ENCODE data around the gene TXNDC2. TPM values are rescaled to one million over a fixed set of nuclear protein-coding genes. Genes with fewer than 3 reads are reported as not detected.

TXNDC2 gene
- total and polyA plus RNA-seq, 2 experiments from 2014 or later: not detected

- TF ChIP-seq EZH2 (IDR thresholded peaks at IDR 0.05; ENCODE audit: insufficient read depth, poor library complexity, severe bottlenecking) (no peak), EZH2phosphoT487 (IDR thresholded peaks at IDR 0.05; ENCODE audit: insufficient read depth, low read depth) (no peak)
- no peak overlapping the region for H2AFZ ChIP-seq
- no peak for DNase-seq
- peaks cover 19% of the 10 kb centered on the region; the same call in 1 of the 2 replicates for H3F3A ChIP-seq (ENCODE audit: insufficient read depth)
- peaks cover 100% of the 10 kb centered on the region for H3K79me2 ChIP-seq (ENCODE audit: insufficient read depth)
- no peaks in the 10 kb centered on the region for H3K9me2 ChIP-seq (ENCODE audit: insufficient read depth)
- H3K4me3 ChIP-seq: no peak overlapping the region
- H4K20me1 ChIP-seq (ENCODE audit: insufficient read depth): peaks cover 55% of the 10 kb centered on the region
- no peak overlapping the region for H3K9ac ChIP-seq
- peaks cover 32% of the 10 kb centered on the region for H3K4me1 ChIP-seq (ENCODE audit: insufficient read depth)
- 97 to 99% methylated on average over 3 of the region's 3 CpGs for WGBS, 2 experiments (ENCODE audit: low coverage in 1 of 2, low lambda C conversion rate in 2 of 2, missing lambda C conversion rate in 2 of 2)
- in situ Hi-C loops (cut with MboI): loop anchor here (25.0 kb wide), 1 partner anchor 243 kb away; no protein-coding TSS in a partner anchor
- no peaks in the 10 kb centered on the region for H3K9me3 ChIP-seq (ENCODE audit: low read depth)
- H3K4me2 ChIP-seq (ENCODE audit: unreplicated experiment): no peak overlapping the region
- H3K27me3 ChIP-seq (replicated peaks; ENCODE audit: insufficient read depth): no peaks in the 10 kb centered on the region
- H3K27ac ChIP-seq: no peak overlapping the region
- H3K36me3 ChIP-seq (ENCODE audit: low read depth): no peaks in the 10 kb centered on the region; the same call in none of the 2 replicates
Observed at GRCh38 chr18:9930299-9930884, 44.6 kb downstream of the TXNDC2 start.

- no peak for DNase-seq
- no peak for TF ChIP-seq EZH2phosphoT487 (IDR thresholded peaks at IDR 0.05; ENCODE audit: insufficient read depth, low read depth)
- TF ChIP-seq EZH2 (IDR thresholded peaks at IDR 0.05; ENCODE audit: insufficient read depth, poor library complexity, severe bottlenecking): no peak
- H3K27ac ChIP-seq: no peak overlapping the region
- H4K20me1 ChIP-seq (ENCODE audit: insufficient read depth): peaks cover 49% of the 10 kb centered on the region
- H3K9me3 ChIP-seq (ENCODE audit: low read depth): no peaks in the 10 kb centered on the region
- peaks cover 24% of the 10 kb centered on the region for H3K4me1 ChIP-seq (ENCODE audit: insufficient read depth)
- no peak overlapping the region for H2AFZ ChIP-seq
- no peaks in the 10 kb centered on the region for H3K27me3 ChIP-seq (replicated peaks; ENCODE audit: insufficient read depth)
- H3F3A ChIP-seq (ENCODE audit: insufficient read depth): peaks cover 19% of the 10 kb centered on the region; the same call in 1 of the 2 replicates
- H3K36me3 ChIP-seq (ENCODE audit: low read depth): peaks cover 4% of the 10 kb centered on the region
- H3K79me2 ChIP-seq (ENCODE audit: insufficient read depth): peaks cover 100% of the 10 kb centered on the region
- WGBS, 2 experiments (ENCODE audit: low coverage in 1 of 2, low lambda C conversion rate in 2 of 2, missing lambda C conversion rate in 2 of 2): 0 to 4% methylated on average over 1 of the region's 1 CpG
- no peak overlapping the region for H3K9ac ChIP-seq
- no peaks in the 10 kb centered on the region for H3K9me2 ChIP-seq (ENCODE audit: insufficient read depth)
- H3K4me2 ChIP-seq (ENCODE audit: unreplicated experiment): no peak overlapping the region
- in situ Hi-C loops (cut with MboI): loop anchor here (25.0 kb wide), 1 partner anchor 244 kb away; no protein-coding TSS in a partner anchor
- no peak overlapping the region for H3K4me3 ChIP-seq
Observed at GRCh38 chr18:9931146-9931545, 45.4 kb downstream of the TXNDC2 start.

- no peaks in the 10 kb centered on the region for H3K27me3 ChIP-seq (replicated peaks; ENCODE audit: insufficient read depth)
- no peak overlapping the region for H3K4me2 ChIP-seq (ENCODE audit: unreplicated experiment)
- 73 to 74% methylated on average over 5 of the region's 5 CpGs for WGBS, 2 experiments (ENCODE audit: low coverage in 1 of 2, low lambda C conversion rate in 2 of 2, missing lambda C conversion rate in 2 of 2)
- in situ Hi-C loops (cut with MboI): loop anchor here (25.0 kb wide), 1 partner anchor 244 kb away; no protein-coding TSS in a partner anchor
- no peak overlapping the region for H3K9ac ChIP-seq
- DNase-seq: no peak
- H3K36me3 ChIP-seq (ENCODE audit: low read depth): peaks cover 10% of the 10 kb centered on the region
- H4K20me1 ChIP-seq (ENCODE audit: insufficient read depth): peaks cover 44% of the 10 kb centered on the region
- H3K9me2 ChIP-seq (ENCODE audit: insufficient read depth): no peaks in the 10 kb centered on the region
- peaks cover 19% of the 10 kb centered on the region for H3K4me1 ChIP-seq (ENCODE audit: insufficient read depth)
- H3F3A ChIP-seq (ENCODE audit: insufficient read depth): peaks cover 19% of the 10 kb centered on the region; the same call in 1 of the 2 replicates
- TF ChIP-seq EZH2phosphoT487 (IDR thresholded peaks at IDR 0.05; ENCODE audit: insufficient read depth, low read depth): no peak
- TF ChIP-seq EZH2 (IDR thresholded peaks at IDR 0.05; ENCODE audit: insufficient read depth, poor library complexity, severe bottlenecking): no peak
- H3K79me2 ChIP-seq (ENCODE audit: insufficient read depth): peaks cover 100% of the 10 kb centered on the region
- H2AFZ ChIP-seq: no peak overlapping the region
- H3K4me3 ChIP-seq: no peak overlapping the region
- no peaks in the 10 kb centered on the region for H3K9me3 ChIP-seq (ENCODE audit: low read depth)
- no peak overlapping the region for H3K27ac ChIP-seq
Observed at GRCh38 chr18:9931678-9932077, 45.9 kb downstream of the TXNDC2 start.

- H3K9me2 ChIP-seq (ENCODE audit: insufficient read depth): no peaks in the 10 kb centered on the region
- no peak overlapping the region for H3K9ac ChIP-seq
- H3K9me3 ChIP-seq (ENCODE audit: low read depth): no peaks in the 10 kb centered on the region
- in situ Hi-C loops (cut with MboI): loop anchor here (25.0 kb wide), 1 partner anchor 247 kb away; no protein-coding TSS in a partner anchor
- H3K4me2 ChIP-seq (ENCODE audit: unreplicated experiment): no peak overlapping the region
- H3K27ac ChIP-seq: no peak overlapping the region
- no peak overlapping the region for H3K4me3 ChIP-seq
- TF ChIP-seq EZH2 (IDR thresholded peaks at IDR 0.05; ENCODE audit: insufficient read depth, poor library complexity, severe bottlenecking) (no peak), EZH2phosphoT487 (IDR thresholded peaks at IDR 0.05; ENCODE audit: insufficient read depth, low read depth) (no peak)
- peaks cover 25% of the 10 kb centered on the region for H4K20me1 ChIP-seq (ENCODE audit: insufficient read depth)
- H2AFZ ChIP-seq: no peak overlapping the region
- 96 to 99% methylated on average over 3 of the region's 3 CpGs for WGBS, 2 experiments (ENCODE audit: low coverage in 1 of 2, low lambda C conversion rate in 2 of 2, missing lambda C conversion rate in 2 of 2)
- peaks cover 31% of the 10 kb centered on the region for H3K36me3 ChIP-seq (ENCODE audit: low read depth)
- H3K79me2 ChIP-seq (ENCODE audit: insufficient read depth): peaks cover 100% of the 10 kb centered on the region
- H3K27me3 ChIP-seq (replicated peaks; ENCODE audit: insufficient read depth): no peaks in the 10 kb centered on the region
- 0 out of 2 replicates have a peak, but pooled peaks cover 5% of the 10 kb centered on the region for H3F3A ChIP-seq (ENCODE audit: insufficient read depth)
- H3K4me1 ChIP-seq (ENCODE audit: insufficient read depth): no peaks in the 10 kb centered on the region
- no peak for DNase-seq
Observed at GRCh38 chr18:9933865-9934264, 48.1 kb downstream of the TXNDC2 start.
